HTERT RPE-1 (cell line): Measurements from ENCODE around the gene WDFY3.
"Not testable (repeated sequence)": the region's sequence is repeated elsewhere in the genome, so short reads cannot be mapped to it uniquely, and the experiment has no call there.

ENCODE experiments used
- in situ Hi-C: fragments of 300-500 bp; cut with MboI; formaldehyde crosslinking; loops from 4 replicates; pipeline ENCODE4 v1.14.3; 2020; ENCODE audit warnings: low sequenced_read_pairs

WDFY3 gene

DNA sequence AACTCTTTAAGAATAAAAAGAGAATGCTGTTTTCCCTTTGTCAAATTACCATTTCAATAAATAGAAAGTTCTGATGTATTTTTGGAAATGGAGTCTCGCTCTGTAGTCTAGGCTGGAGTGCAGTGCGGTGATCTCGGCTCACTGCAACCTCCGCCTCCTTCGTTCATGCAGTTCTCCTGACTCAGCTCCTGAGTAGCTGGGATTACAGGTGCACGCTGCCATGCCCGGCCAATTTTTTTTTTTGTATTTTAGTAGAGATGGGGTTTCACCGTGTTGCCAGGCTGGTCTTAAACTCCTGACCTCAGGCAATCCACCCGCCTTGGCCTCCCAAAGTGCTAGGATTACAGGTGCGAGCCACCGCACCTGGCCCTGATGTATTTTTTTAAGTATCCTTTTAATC lies 159.9 kb downstream of the WDFY3 start:
- in situ Hi-C loops, result not testable (repeated sequence)

DNA sequence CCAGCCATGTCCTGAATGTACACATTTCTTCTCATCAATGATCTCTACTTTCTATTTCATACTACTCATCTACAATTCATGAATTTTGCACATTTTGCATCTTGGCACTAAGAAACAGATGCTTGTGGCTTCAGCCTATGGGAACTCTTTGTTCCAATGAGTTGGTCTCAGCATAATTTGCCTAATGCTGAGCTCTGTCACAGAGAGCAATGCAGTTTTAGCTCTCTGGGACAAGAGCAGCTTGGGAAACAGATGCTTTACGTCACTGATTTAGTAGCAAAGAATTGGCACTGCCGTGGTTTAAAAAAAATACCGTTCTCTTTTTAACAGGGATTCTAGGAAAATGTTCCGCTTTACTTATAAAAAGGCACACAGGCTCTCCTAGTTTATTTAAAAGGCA lies 162.4 kb downstream of the WDFY3 start:
- in situ Hi-C loops, result no loop called here

- in situ Hi-C loops, result no loop called here
These were observed 162.8 kb downstream of the WDFY3 start for GRCh38 chr4:84803720-84804119.

DNA sequence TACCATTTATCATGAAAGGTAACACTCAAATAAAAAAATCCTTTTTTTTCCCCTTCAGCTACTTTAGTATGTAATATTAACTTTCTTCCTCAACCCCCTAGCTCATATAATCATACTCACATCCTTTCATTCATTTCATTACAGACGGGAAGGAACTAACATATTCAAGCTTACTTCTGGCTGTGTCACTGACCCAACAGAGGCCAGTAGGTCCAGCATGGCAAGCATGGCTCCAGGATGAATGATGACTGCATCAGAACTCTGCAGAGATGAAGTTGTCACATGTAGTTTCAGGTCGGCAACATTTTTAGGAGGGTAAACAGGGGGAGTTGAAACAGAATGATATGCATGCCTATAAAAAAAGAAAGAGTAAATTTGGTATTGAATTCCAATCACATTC lies 163.4 kb downstream of the WDFY3 start:
- in situ Hi-C loops, result no loop called here

DNA sequence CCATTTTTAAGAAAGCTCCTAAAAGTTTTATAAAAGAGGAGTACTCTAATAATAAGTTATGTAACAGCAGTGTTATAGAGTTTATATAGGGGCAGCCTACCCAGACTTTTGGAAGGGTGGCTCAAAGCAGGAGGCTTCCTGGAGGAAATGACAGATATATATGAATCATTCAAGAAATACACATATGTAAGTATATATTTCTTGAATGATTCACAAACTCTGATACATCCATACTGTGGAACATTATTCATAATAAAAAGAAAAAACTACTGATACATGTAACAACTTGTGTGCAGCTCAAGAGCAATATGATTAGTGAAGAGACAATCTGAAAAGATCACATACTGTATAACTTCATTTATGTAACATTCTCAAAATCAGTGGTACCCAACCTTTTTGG lies 166.2 kb downstream of the WDFY3 start:
- in situ Hi-C loops, result no loop called here

GRCh38 chr4:84799318-84799717 lies 167.2 kb downstream of the WDFY3 start:
- in situ Hi-C loops, result no loop called here

- in situ Hi-C loops, result no loop called here
These were observed 170.1 kb downstream of the WDFY3 start for GRCh38 chr4:84796394-84796793.

GRCh38 chr4:84792366-84793301 lies 173.9 kb downstream of the WDFY3 start:
- in situ Hi-C loops, result no loop called here

DNA sequence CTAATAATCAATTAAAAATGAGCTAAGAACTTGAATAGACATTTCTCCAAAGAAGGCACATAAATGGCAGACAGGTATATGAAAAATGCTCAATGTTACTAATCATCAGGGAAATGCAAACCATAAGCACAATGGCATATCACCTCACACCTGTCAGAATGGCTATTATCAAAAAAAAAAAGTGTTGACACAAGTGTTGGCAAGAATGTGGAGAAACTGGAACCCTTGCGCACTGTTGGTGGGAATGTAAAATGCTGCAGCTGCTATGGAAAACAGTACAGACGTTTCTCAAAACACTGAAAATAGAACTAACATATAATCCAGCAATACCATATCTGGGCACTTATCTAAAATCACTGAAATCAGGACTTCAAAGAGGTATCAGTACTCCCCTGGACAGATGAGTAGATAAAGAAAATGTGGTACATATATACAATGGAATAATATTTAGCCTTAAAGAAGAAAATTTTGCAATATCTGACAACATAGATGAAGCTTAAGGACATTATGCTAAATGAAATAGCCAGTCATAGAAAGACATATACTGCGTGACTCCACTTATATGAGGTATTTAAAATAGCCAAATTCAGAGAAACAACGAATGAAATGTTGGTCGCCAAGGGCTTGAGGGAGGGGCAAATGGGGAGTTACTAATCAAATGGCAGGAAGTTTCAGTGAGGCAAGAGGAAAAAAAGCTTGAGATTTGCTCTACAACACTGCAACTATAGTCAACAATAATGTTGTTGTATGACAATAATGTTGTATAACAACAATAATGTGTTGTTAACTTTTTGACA lies 175.5 kb downstream of the WDFY3 start:
- in situ Hi-C loops, result no loop called here

- in situ Hi-C loops, result no loop called here
These were observed 180.0 kb downstream of the WDFY3 start for GRCh38 chr4:84786478-84786877.

DNA sequence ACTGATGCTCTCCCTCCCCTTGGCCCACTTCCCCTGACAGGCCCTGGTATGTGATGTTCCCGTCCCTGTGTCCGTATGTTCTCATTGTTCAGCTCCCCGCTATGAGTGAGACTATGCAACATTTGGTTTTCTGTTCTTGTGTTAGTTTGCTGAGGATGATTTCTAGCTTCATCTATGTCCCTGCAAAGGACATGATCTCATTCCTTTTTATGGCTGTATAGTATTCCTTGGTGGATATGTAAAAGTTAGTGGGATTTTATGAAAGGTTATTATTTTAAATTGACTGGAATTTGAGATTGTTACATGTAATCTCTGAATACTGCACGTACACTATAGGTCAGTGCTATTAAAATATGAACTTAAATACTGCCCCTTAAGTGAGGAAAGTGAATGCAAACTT lies 184.0 kb downstream of the WDFY3 start:
- in situ Hi-C loops, result no loop called here

DNA sequence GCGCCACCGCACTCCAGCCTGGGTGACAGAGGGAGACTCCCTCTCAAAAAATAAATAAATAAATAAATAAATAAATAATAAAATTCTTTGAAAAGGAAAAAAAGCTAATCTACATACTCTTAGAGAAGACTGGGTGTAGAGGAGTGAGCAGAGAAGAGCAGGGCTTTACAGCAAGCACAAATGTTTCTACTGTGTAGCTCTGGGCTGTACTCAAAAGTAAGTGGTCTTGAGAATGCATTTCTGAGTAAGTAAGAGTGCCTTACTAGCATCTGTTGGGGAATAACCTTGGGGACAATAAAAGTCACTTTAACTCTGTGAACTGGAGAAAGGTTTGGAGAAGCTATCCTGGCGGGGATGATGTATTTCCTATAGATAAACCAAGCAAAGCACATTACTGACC lies 185.8 kb downstream of the WDFY3 start:
- in situ Hi-C loops, result no loop called here

GRCh38 chr4:84778041-84778440 lies 188.4 kb downstream of the WDFY3 start:
- in situ Hi-C loops, result no loop called here

GRCh38 chr4:84767168-84767567 lies 199.3 kb downstream of the WDFY3 start:
- in situ Hi-C loops, result no loop called here

DNA sequence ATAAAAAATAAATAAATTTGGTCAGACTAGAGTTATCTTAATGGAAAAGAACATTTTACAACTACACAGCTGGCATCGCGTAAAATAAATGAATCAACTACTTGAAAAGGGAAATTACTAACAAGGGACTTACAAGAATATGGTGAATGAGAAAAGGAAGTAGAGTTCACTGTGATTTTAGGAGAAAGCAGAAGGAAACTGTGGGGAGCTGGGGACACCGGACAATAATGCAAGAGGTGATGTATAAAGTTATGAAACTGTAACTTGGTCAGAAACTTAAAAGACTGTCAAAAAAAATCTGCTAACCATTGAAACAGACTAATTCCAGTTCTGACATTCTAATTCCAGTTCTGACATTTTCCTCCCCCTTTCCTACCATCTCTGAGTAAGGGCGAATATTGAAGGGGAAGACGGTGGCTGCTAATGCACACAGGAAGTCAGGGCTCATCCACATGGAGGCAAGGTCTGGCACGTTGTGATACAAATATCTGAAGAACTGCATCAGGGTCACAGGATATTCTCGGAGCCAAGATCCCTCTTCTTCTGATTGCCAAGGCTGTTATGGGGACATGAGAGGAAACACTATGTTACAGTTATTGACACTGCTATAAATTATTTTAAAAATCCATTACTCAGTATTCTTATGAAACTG lies 213.0 kb downstream of the WDFY3 start:
- in situ Hi-C loops, result no loop called here

- in situ Hi-C loops, result no loop called here
These were observed 214.8 kb downstream of the WDFY3 start for GRCh38 chr4:84751707-84752106.

- in situ Hi-C loops, result no loop called here
These were observed 215.6 kb downstream of the WDFY3 start for GRCh38 chr4:84750960-84751283.

- in situ Hi-C loops, result no loop called here
These were observed 216.1 kb downstream of the WDFY3 start for GRCh38 chr4:84750260-84750959.

GRCh38 chr4:84740057-84740456 lies 226.4 kb downstream of the WDFY3 start:
- in situ Hi-C loops, result no loop called here

GRCh38 chr4:84738622-84739021 lies 227.9 kb downstream of the WDFY3 start:
- in situ Hi-C loops, result no loop called here

GRCh38 chr4:84737656-84738055 lies 228.8 kb downstream of the WDFY3 start:
- in situ Hi-C loops, result no loop called here
